Measurements from ENCODE around the gene KRT9. TPM values are rescaled to one million over a fixed set of nuclear protein-coding genes. Genes with fewer than 3 reads are reported as not detected.

Gene KRT9
- total and polyA plus RNA-seq, 9 of the 15 experiments (the other 6 are each of a cell fraction or from before 2014, with no cell fraction given): 0.03 TPM; not detected in 8

DNA sequence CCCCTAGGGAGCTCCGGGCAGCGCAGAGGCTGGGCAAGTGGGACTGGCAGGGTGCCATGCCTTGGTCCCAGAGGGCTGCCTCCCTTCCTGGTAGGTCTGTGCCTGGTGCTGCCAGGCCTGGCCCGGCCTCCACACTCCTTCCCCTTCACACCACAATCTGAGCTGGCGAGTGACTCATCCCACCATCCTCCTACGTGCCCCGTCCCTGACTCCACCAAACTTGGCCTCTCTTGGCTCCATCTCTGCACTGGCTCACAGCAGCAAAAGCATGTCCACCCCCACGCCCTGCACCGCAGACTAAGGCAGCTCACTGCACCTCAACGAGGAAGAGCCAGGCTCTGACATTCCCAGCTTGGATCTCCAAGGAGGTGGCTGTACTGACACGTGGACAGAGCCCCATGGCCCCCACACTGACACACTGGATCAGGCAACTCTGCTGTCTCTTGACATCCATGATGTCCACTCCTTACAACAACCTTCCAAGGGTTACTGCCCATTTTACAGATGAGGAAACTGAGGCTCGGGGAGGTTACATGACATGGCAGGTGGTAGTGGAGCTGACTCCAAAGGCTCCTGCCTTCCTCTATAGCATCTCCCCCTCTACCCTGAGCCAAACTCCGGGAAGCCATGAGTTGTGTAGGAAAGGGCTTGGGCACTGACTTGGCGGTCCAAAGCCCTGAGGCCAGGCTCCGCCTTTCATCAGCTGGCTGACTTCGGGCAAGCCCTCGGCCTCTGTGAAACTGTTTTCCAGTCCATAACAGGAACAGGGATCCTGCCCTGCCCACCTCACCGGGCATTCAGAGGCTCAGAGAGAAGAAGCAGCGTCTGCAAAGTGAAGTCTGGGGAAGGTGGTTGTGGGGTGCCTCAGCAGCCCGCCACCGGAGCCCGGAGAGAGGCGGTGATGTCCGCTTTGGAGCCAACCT, 23.7 kb downstream of the KRT9 start (continued):
- peak; percentile 69 for TF ChIP-seq SMARCE1 (IDR thresholded peaks at IDR 0.05)
- TF ChIP-seq NCOA4 (IDR thresholded peaks at IDR 0.05; ENCODE audit: partially characterized antibody): no peak

DNA sequence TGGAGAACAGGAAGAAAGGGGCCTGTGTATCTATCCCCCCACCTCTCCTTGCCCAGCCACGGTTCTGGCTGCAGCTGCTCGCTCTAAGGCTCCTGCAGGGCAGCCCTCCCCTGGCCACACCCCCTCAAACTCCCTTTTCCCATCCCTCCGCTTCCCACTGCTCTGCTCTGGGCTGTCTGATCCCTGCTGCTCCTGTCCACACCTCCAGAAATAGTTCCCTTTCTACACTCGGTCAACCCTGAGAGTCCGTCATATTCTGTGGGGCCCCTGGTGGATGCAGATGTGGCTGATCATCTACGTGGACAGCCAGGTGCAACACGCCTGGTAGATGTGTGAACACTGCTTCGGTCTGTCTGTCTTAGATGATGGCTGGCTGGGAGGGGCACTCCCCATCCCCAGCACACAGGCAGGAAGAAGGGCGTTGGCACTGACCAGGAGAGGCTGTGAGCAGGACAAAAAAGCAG, 24.4 kb downstream of the KRT9 start:
- ATAC-seq (no peak), FAIRE-seq (no peak), DNase-seq (ENCODE audit: extremely low read depth in 1 of 4, low spot score in 3 of 4) (no peak)
- Histone ChIP-seq H3K4me2 (ENCODE audit: insufficient read depth, low read length) (no peak overlapping the region), H3K9ac (ENCODE audit: insufficient read depth in 1 of 2, low read depth in 2 of 2, low read length in 2 of 2) (peak overlapping the region in 1 of 2 experiments; percentile 51; a peak in 1 of 4 replicates), H3K9me3 (replicated peaks; ENCODE audit: control insufficient read depth, insufficient read depth, low read depth, low read length) (no peaks in the 10 kb centered on the region), H3K4me1 (replicated peaks in 1 of 2; ENCODE audit: control insufficient read depth in 2 of 2, insufficient read depth in 2 of 2, low read length in 2 of 2) (peaks cover 31 to 37% of the 10 kb centered on the region in 2 experiments), H3K27me3 (ENCODE audit: control insufficient read depth in 2 of 2, insufficient read depth in 2 of 2, low read length in 2 of 2) (peaks cover 0 to under 1% of the 10 kb centered on the region in 2 experiments; a peak in 1 of 5 replicates), H3K4me3 (no peak overlapping the region), H2AFZ (ENCODE audit: low read depth, low read length) (no peak overlapping the region), H3K27ac (ENCODE audit: extremely low read depth, low read depth, low read length) (no peak overlapping the region), H4K20me1 (replicated peaks; ENCODE audit: control insufficient read depth, insufficient read depth, low read length) (no peaks in the 10 kb centered on the region), H3K36me3 (ENCODE audit: control insufficient read depth, insufficient read depth, low read length) (no peaks in the 10 kb centered on the region), H3K9me1 (ENCODE audit: control insufficient read depth, insufficient read depth, low read length) (no peaks in the 10 kb centered on the region), H3K79me2 (ENCODE audit: control insufficient read depth, insufficient read depth, low read length) (no peaks in the 10 kb centered on the region)
- no TSS peak for BruUV-seq (replicated peaks)
- ChIA-PET POLR2A (interaction anchor here (0.5 to 1.9 kb wide), 2 partner anchors 10 to 13 kb away, joined by 3 to 5 read pairs; no protein-coding TSS in a partner anchor), CTCF (ENCODE audit: low intra/inter-chr PET ratio) (interaction anchor here (5.3 kb wide), 1 partner anchor 116 kb away, joined by 135 read pairs; no protein-coding TSS in a partner anchor)
- 41% methylated on average over 9 of the region's 9 CpGs for WGBS (ENCODE audit: insufficient coverage, low coverage, missing lambda C conversion rate)
- intact Hi-C loops (cut with micrococcal nuclease) (no loop called here), in situ Hi-C loops (cut with MboI) (loop anchor here (5.0 kb wide), 3 partner anchors 60 to 745 kb away; partner anchors contain the start of gene KRT36)
- TF ChIP-seq CBX5 (IDR thresholded peaks at IDR 0.05; ENCODE audit: borderline replicate concordance, low read depth) (no peak), U2AF2 (optimal IDR thresholded peaks at IDR 0.05; ENCODE audit: low read depth, low read length) (no peak), PURB (CRISPR knock-in tag; IDR thresholded peaks at IDR 0.05; ENCODE audit: low read depth) (no peak), SETDB1 (IDR thresholded peaks at IDR 0.05; ENCODE audit: low read length) (no peak), YBX1 (IDR thresholded peaks at IDR 0.05) (no peak), ZNF124 (CRISPR knock-in tag; IDR thresholded peaks at IDR 0.05) (no peak), STAG1 (CRISPR knock-in tag; IDR thresholded peaks at IDR 0.05; ENCODE audit: borderline replicate concordance) (no peak)
- TF ChIP-seq, protein P1, sequence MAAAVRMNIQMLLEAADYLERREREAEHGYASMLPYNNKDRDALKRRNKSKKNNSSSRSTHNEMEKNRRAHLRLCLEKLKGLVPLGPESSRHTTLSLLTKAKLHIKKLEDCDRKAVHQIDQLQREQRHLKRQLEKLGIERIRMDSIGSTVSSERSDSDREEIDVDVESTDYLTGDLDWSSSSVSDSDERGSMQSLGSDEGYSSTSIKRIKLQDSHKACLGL (CRISPR knock-in tag; IDR thresholded peaks at IDR 0.05; ENCODE audit: borderline replicate concordance, poor library complexity, severe bottlenecking): no peak
- TF ChIP-seq, protein P2, sequence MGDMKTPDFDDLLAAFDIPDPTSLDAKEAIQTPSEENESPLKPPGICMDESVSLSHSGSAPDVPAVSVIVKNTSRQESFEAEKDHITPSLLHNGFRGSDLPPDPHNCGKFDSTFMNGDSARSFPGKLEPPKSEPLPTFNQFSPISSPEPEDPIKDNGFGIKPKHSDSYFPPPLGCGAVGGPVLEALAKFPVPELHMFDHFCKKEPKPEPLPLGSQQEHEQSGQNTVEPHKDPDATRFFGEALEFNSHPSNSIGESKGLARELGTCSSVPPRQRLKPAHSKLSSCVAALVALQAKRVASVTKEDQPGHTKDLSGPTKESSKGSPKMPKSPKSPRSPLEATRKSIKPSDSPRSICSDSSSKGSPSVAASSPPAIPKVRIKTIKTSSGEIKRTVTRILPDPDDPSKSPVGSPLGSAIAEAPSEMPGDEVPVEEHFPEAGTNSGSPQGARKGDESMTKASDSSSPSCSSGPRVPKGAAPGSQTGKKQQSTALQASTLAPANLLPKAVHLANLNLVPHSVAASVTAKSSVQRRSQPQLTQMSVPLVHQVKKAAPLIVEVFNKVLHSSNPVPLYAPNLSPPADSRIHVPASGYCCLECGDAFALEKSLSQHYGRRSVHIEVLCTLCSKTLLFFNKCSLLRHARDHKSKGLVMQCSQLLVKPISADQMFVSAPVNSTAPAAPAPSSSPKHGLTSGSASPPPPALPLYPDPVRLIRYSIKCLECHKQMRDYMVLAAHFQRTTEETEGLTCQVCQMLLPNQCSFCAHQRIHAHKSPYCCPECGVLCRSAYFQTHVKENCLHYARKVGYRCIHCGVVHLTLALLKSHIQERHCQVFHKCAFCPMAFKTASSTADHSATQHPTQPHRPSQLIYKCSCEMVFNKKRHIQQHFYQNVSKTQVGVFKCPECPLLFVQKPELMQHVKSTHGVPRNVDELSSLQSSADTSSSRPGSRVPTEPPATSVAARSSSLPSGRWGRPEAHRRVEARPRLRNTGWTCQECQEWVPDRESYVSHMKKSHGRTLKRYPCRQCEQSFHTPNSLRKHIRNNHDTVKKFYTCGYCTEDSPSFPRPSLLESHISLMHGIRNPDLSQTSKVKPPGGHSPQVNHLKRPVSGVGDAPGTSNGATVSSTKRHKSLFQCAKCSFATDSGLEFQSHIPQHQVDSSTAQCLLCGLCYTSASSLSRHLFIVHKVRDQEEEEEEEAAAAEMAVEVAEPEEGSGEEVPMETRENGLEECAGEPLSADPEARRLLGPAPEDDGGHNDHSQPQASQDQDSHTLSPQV (IDR thresholded peaks at IDR 0.05): no peak
- TF ChIP-seq, protein P3, sequence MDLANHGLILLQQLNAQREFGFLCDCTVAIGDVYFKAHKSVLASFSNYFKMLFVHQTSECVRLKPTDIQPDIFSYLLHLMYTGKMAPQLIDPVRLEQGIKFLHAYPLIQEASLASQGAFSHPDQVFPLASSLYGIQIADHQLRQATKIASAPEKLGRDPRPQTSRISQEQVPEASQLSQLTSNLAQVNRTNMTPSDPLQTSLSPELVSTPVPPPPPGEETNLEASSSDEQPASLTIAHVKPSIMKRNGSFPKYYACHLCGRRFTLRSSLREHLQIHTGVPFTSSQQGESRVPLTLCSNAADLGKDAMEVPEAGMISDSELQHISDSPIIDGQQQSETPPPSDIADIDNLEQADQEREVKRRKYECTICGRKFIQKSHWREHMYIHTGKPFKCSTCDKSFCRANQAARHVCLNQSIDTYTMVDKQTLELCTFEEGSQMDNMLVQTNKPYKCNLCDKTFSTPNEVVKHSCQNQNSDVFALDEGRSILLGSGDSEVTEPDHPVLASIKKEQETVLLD (IDR thresholded peaks at IDR 0.05): no peak
